ENCODE results near the gene AFF2.

DNA sequence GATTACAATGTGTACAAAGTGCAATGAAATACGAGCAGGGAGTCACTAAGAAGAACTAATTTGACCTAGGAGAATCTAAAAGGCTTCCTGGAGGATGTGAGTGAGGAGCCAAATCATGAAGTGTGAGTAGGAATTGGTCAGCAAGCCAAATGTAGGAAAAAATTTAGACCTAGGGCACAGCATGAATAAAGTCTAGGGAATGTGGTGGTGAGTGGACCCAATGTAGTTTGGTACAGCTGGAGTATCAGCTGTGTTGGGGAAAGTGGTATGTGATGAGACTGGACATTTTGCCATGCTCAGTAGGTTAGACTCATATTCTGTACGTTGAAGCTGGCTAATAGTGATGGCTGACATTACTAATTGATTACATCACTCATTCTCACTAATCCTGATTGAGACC is 191.0 kb downstream of the AFF2 start:
- TF ChIP-seq SMC3 (IDR thresholded peaks at IDR 0.05; ENCODE audit: low read depth, low read length): no peak
- TF ChIP-seq, protein P1, sequence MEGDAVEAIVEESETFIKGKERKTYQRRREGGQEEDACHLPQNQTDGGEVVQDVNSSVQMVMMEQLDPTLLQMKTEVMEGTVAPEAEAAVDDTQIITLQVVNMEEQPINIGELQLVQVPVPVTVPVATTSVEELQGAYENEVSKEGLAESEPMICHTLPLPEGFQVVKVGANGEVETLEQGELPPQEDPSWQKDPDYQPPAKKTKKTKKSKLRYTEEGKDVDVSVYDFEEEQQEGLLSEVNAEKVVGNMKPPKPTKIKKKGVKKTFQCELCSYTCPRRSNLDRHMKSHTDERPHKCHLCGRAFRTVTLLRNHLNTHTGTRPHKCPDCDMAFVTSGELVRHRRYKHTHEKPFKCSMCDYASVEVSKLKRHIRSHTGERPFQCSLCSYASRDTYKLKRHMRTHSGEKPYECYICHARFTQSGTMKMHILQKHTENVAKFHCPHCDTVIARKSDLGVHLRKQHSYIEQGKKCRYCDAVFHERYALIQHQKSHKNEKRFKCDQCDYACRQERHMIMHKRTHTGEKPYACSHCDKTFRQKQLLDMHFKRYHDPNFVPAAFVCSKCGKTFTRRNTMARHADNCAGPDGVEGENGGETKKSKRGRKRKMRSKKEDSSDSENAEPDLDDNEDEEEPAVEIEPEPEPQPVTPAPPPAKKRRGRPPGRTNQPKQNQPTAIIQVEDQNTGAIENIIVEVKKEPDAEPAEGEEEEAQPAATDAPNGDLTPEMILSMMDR (IDR thresholded peaks at IDR 0.05): no peak
- TF ChIP-seq, protein P2, sequence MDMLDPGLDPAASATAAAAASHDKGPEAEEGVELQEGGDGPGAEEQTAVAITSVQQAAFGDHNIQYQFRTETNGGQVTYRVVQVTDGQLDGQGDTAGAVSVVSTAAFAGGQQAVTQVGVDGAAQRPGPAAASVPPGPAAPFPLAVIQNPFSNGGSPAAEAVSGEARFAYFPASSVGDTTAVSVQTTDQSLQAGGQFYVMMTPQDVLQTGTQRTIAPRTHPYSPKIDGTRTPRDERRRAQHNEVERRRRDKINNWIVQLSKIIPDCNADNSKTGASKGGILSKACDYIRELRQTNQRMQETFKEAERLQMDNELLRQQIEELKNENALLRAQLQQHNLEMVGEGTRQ (IDR thresholded peaks at IDR 0.05; ENCODE audit: borderline replicate concordance, low read depth, low read length): no peak
- TF ChIP-seq, protein P3, sequence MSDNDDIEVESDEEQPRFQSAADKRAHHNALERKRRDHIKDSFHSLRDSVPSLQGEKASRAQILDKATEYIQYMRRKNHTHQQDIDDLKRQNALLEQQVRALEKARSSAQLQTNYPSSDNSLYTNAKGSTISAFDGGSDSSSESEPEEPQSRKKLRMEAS (IDR thresholded peaks at IDR 0.05; ENCODE audit: low read depth): no peak
- TF ChIP-seq EP300 (IDR thresholded peaks at IDR 0.05; ENCODE audit: borderline replicate concordance in 1 of 2, low read depth in 1 of 2, low read length in 1 of 2): no peak

Measured in SK-N-SH (cell line).